Glutamatergic neuron (in vitro differentiated cells): ENCODE data around the gene PGLYRP3. TPM values are rescaled to one million over a fixed set of nuclear protein-coding genes. Genes with fewer than 3 reads are reported as not detected.

Experiments used
- DNase-seq: peaks from one replicate; pipeline ENCODE4 v3.0.0; 2022
- H3K27ac Mint-ChIP-seq: one replicate; pipeline ENCODE4 v1.8.0; 2020; ENCODE audit warnings: mild to moderate bottlenecking, mixed read lengths, inconsistent platforms; ENCODE audit not compliant: unreplicated experiment
- H3K27me3 Mint-ChIP-seq: one replicate; pipeline ENCODE4 v1.8.0; 2020; ENCODE audit warnings: mild to moderate bottlenecking, moderate library complexity, mixed read lengths, inconsistent platforms; ENCODE audit not compliant: unreplicated experiment
- H3K36me3 Mint-ChIP-seq: one replicate; pipeline ENCODE4 v1.8.0; 2020; ENCODE audit warnings: mild to moderate bottlenecking, mixed read lengths, inconsistent platforms; ENCODE audit not compliant: unreplicated experiment
- H3K4me1 Mint-ChIP-seq: one replicate; pipeline ENCODE4 v1.8.0; 2020; ENCODE audit warnings: mild to moderate bottlenecking, low read depth, mixed read lengths, inconsistent platforms; ENCODE audit not compliant: unreplicated experiment
- H3K4me3 Mint-ChIP-seq: one replicate; pipeline ENCODE4 v1.8.0; 2020; ENCODE audit warnings: mild to moderate bottlenecking, mixed read lengths, inconsistent platforms; ENCODE audit not compliant: unreplicated experiment
- H3K9me3 Mint-ChIP-seq: one replicate; pipeline ENCODE4 v1.8.0; 2020; ENCODE audit warnings: mild to moderate bottlenecking, moderate library complexity, mixed read lengths, inconsistent platforms; ENCODE audit not compliant: unreplicated experiment
- total RNA-seq: library from RNA; stranded (reverse); fragmentation: NEBNext Ultra II Directional; extraction: Animal tissue kit (Norgen Biotek cat#: 25700); gene quantifications from one replicate; pipeline ENCODE4 v1.2.1, GENCODE V29; 2021; ENCODE audit not compliant: unreplicated experiment
- TF ChIP-seq, protein P1 (sequence below): fragments of 200-600 bp; sonication (generic); IDR thresholded peaks from one replicate; pipeline ENCODE4 v1.5.0; 2021; ENCODE audit not compliant: partially characterized antibody, unreplicated experiment

The PGLYRP3 gene
- total RNA-seq, 1 donor from 2014 or later, result not detected

DNA sequence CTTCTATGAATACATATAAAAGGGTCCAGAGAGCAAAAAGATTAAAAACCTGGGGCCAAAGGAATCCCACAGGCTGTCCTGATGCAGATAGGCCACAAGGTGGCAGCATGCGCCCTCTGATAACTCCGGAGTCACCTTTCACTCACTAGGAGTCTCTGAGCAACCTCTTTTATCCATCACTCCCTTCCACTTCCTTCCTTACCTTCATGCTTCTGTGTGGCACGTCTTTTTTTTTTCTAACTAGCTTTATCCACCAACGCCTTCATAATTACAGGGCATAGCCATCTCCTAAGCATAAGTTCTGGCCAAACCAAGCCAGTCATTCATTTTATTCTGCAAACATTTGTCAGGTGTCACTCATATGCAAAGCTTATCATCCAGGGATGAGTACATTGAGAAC, 39.8 kb upstream of the PGLYRP3 start:
- Mint-ChIP-seq H3K27ac (no peak overlapping the region), H3K4me3 (no peak overlapping the region), H3K9me3 (no peaks in the 10 kb centered on the region), H3K27me3 (peaks cover 7% of the 10 kb centered on the region), H3K4me1 (no peaks in the 10 kb centered on the region), H3K36me3 (no peaks in the 10 kb centered on the region)
- DNase-seq, result peak; percentile 74
- TF ChIP-seq, protein P1, sequence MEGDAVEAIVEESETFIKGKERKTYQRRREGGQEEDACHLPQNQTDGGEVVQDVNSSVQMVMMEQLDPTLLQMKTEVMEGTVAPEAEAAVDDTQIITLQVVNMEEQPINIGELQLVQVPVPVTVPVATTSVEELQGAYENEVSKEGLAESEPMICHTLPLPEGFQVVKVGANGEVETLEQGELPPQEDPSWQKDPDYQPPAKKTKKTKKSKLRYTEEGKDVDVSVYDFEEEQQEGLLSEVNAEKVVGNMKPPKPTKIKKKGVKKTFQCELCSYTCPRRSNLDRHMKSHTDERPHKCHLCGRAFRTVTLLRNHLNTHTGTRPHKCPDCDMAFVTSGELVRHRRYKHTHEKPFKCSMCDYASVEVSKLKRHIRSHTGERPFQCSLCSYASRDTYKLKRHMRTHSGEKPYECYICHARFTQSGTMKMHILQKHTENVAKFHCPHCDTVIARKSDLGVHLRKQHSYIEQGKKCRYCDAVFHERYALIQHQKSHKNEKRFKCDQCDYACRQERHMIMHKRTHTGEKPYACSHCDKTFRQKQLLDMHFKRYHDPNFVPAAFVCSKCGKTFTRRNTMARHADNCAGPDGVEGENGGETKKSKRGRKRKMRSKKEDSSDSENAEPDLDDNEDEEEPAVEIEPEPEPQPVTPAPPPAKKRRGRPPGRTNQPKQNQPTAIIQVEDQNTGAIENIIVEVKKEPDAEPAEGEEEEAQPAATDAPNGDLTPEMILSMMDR, result peak; percentile 91

DNA sequence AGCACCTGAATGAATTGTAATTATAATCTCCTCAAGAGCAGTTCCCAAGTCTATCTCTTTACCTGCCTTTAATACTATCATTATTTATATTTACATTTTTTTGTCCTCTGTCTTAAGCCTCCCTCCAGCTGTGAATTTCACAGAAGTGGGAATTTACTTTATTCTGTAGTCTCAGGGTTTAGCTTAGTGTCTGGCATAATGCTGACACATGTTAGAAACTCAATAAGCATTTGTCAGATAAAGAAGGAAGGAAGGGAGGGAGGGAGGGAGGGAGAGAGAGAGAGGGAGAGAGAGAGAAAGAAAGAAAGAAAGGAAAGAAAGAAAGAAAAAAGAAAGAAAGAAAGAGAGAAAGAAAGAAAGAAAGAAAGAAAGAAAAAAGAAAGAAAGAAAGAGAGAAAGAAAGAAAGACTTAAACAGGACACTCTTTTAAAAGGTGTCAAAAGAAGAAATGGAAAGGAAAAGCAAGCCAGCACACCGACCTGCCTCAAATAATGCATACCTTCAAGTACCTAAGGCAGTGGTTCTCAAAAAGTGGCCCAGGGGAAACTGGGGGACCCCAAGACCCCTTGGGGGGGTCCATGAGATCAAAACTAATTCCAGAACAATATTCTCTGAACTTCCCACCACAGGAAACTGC, 37.7 kb upstream of the PGLYRP3 start:
- H3K27ac Mint-ChIP-seq, result no peak overlapping the region
- no peak overlapping the region for H3K4me3 Mint-ChIP-seq
- no peaks in the 10 kb centered on the region for H3K9me3 Mint-ChIP-seq
- peaks cover 7% of the 10 kb centered on the region for H3K27me3 Mint-ChIP-seq
- no peaks in the 10 kb centered on the region for H3K36me3 Mint-ChIP-seq
- no peak for DNase-seq
- no peaks in the 10 kb centered on the region for H3K4me1 Mint-ChIP-seq
- TF ChIP-seq, protein P1, result no peak

DNA sequence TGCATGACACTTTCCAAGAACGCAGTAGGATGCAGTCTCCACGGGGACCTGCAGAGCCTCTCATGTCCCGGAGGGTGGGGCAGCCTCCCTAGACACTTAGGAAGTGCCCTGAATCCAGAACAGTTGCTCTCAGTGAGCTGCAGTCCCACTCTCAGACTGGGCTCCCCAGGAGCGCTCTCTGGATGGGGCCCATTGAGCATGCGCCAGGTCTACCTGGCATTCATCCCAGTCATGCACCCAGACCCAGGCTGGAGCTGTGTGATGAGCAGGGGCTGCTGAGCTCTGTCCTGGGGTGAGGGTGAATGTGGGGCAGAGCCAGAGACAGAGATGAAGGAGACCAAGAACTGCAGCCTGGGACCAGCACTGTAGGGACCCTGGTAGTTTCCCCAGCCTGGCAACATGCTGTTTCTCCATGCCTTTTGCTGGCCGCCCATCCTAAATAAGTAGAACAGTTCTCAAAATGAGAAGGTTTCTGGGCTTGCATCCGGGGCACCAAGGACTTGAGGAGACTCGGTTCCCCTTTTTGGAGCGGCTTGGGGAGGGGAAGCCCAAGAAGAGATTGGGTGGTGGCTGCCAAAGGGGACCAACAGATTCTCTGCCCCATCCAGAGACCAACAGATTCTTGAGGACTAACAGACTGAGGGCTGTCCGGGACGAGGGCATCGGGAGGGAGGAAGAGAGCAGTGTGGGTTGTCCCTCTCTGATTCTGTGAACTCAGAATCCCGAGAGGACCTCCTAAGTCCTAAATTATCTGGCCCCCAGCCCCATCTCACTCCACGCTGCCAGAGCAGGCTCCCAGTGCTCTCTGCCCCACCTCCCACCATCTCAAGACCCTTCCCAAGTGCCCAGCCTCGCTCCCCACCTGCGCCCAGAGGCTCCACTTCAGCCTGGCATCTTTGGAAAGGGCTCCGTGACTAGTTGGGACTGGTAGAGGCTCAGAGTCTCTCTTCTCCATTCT, 36.9 kb upstream of the PGLYRP3 start:
- H3K9me3 Mint-ChIP-seq, result no peaks in the 10 kb centered on the region
- no peak overlapping the region for H3K27ac Mint-ChIP-seq
- H3K36me3 Mint-ChIP-seq, result no peaks in the 10 kb centered on the region
- no peak for DNase-seq
- TF ChIP-seq, protein P1, result no peak
- H3K4me1 Mint-ChIP-seq, result no peaks in the 10 kb centered on the region
- H3K27me3 Mint-ChIP-seq, result peaks cover 7% of the 10 kb centered on the region
- no peak overlapping the region for H3K4me3 Mint-ChIP-seq

GRCh38 chr1:153348511-153349362, 36.0 kb upstream of the PGLYRP3 start, which contains the start of gene PGLYRP4:
Gene PGLYRP4 (minus strand): TSS chr1:153348841. CDS start chr1:153347932, 909 bp downstream.
- Mint-ChIP-seq H3K4me1 (no peaks in the 10 kb centered on the region), H3K27ac (peak within 1 kb of the TSS; percentile 2), H3K9me3 (no peaks in the 10 kb centered on the region), H3K27me3 (peaks cover 7% of the 10 kb centered on the region), H3K4me3 (no peak within 1 kb of the TSS), H3K36me3 (no peaks in the 10 kb centered on the region)
- no peak for DNase-seq
- TF ChIP-seq, protein P1, result no peak
